GM19455 (cell line): ENCODE measurements around the gene ANKRD11.
"Not testable (repeated sequence)": the region's sequence is repeated elsewhere in the genome, so short reads cannot be mapped to it uniquely, and the experiment has no call there.

ENCODE experiments used
- ATAC-seq: cut with Tn5 transposase; IDR thresholded peaks from one replicate; pipeline ENCODE4 v1.9.1; 2021; ENCODE audit not compliant: unreplicated experiment

The ANKRD11 gene

GRCh38 chr16:89482150-89482816 is 8.1 kb downstream of the ANKRD11 start:
- ATAC-seq: no peak

- no peak for ATAC-seq
These were observed 8.9 kb downstream of the ANKRD11 start for GRCh38 chr16:89481356-89481955.

GRCh38 chr16:89478576-89479221 is 11.7 kb downstream of the ANKRD11 start:
- no peak for ATAC-seq

- no peak for ATAC-seq
These were observed 13.5 kb downstream of the ANKRD11 start for GRCh38 chr16:89476811-89477261.

- no peak for ATAC-seq
These were observed 14.0 kb downstream of the ANKRD11 start for GRCh38 chr16:89476379-89476778.

GRCh38 chr16:89475144-89475543 is 15.2 kb downstream of the ANKRD11 start:
- no peak for ATAC-seq

- no peak for ATAC-seq
These were observed 16.5 kb downstream of the ANKRD11 start for GRCh38 chr16:89473791-89474414.

- ATAC-seq: no peak
These were observed 17.1 kb downstream of the ANKRD11 start for GRCh38 chr16:89473136-89473712.

GRCh38 chr16:89472711-89473075 is 17.7 kb downstream of the ANKRD11 start:
- no peak for ATAC-seq

- ATAC-seq: no peak
These were observed 23.0 kb downstream of the ANKRD11 start for GRCh38 chr16:89467382-89467781.

GRCh38 chr16:89466920-89467319 is 23.4 kb downstream of the ANKRD11 start:
- ATAC-seq: no peak

GRCh38 chr16:89463312-89463711 is 27.0 kb downstream of the ANKRD11 start:
- ATAC-seq: not testable (repeated sequence)

- ATAC-seq: not testable (repeated sequence)
These were observed 27.7 kb downstream of the ANKRD11 start for GRCh38 chr16:89462639-89463038.

- ATAC-seq: not testable (repeated sequence)
These were observed 28.5 kb downstream of the ANKRD11 start for GRCh38 chr16:89461890-89462289.

GRCh38 chr16:89460556-89460955 is 29.8 kb downstream of the ANKRD11 start:
- ATAC-seq: no peak

- ATAC-seq: no peak
These were observed 31.4 kb downstream of the ANKRD11 start for GRCh38 chr16:89458967-89459366.

GRCh38 chr16:89458551-89458950 is 31.8 kb downstream of the ANKRD11 start:
- no peak for ATAC-seq

- ATAC-seq: no peak
These were observed 33.9 kb downstream of the ANKRD11 start for GRCh38 chr16:89456419-89456959.

GRCh38 chr16:89455692-89456091 is 34.7 kb downstream of the ANKRD11 start:
- no peak for ATAC-seq

GRCh38 chr16:89455178-89455577 is 35.2 kb downstream of the ANKRD11 start:
- ATAC-seq: no peak
